AG10803 (cell line): ENCODE results near the gene PRKAG2.
"Not testable (repeated sequence)": the region's sequence is repeated elsewhere in the genome, so short reads cannot be mapped to it uniquely, and the experiment has no call there.

ENCODE experiments used
- DNase-seq: peaks from one replicate; pipeline ENCODE4 v3.0.0; 2010; ENCODE audit warnings: low read depth
- H3K4me3 ChIP-seq: 2 replicates; pipeline ENCODE4 v1.5.1; 2011; ENCODE audit warnings: mild to moderate bottlenecking, low read length, control low read depth
- TF ChIP-seq, protein P1 (sequence below): conservative IDR thresholded peaks from 2 replicates; pipeline ENCODE4 v1.5.1; 2011; ENCODE audit warnings: mild to moderate bottlenecking, low read length, control low read depth, inconsistent platforms

PRKAG2 gene

DNA sequence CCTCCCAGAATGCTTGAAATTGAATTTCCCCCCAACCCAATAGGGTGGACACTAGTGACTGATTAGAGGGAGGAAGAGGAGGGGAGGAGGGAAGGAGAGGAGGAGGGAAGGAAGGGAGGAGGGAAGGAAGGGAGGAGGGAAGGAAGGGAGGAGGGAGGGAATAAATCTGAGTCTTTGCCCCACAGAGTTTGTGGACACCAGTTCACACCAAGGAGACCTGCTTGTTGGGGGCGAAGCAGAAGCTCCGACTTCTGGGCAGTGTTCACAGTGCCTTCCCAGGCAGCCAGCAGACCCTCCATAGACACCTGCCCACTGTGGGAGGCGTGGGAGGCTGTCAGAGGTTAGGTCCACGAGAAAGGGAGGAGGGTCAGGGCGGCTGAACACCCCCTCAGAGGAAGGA lies 44.8 kb downstream of the PRKAG2 start:
- no peak for DNase-seq
- H3K4me3 ChIP-seq, result no peak overlapping the region
- TF ChIP-seq, protein P1, sequence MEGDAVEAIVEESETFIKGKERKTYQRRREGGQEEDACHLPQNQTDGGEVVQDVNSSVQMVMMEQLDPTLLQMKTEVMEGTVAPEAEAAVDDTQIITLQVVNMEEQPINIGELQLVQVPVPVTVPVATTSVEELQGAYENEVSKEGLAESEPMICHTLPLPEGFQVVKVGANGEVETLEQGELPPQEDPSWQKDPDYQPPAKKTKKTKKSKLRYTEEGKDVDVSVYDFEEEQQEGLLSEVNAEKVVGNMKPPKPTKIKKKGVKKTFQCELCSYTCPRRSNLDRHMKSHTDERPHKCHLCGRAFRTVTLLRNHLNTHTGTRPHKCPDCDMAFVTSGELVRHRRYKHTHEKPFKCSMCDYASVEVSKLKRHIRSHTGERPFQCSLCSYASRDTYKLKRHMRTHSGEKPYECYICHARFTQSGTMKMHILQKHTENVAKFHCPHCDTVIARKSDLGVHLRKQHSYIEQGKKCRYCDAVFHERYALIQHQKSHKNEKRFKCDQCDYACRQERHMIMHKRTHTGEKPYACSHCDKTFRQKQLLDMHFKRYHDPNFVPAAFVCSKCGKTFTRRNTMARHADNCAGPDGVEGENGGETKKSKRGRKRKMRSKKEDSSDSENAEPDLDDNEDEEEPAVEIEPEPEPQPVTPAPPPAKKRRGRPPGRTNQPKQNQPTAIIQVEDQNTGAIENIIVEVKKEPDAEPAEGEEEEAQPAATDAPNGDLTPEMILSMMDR, result no peak

GRCh38 chr7:151831606-151832005 lies 45.3 kb downstream of the PRKAG2 start:
- TF ChIP-seq, protein P1, result no peak
- DNase-seq, result no peak
- no peak overlapping the region for H3K4me3 ChIP-seq

GRCh38 chr7:151830121-151830830 lies 46.6 kb downstream of the PRKAG2 start:
- H3K4me3 ChIP-seq, result no peak overlapping the region
- no peak for DNase-seq
- TF ChIP-seq, protein P1, result no peak

DNA sequence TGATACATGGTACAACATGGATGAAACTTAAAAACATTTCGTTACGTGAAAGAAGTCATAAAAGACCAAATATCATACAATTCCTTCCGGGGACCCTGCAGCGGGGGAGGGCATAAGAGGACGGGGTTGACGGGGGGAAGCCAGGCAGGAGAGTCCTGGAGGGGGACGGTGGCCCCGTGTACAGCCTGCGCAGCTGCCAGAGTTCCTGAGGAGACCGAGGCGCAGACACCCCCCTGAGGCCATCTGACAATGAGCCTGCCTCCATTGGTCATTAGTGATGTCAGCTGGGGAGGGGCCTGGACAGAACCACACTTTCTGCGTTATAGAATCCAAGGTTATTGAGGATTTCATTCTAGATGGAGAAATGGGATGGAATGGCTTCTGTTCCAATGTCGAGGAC lies 47.2 kb downstream of the PRKAG2 start:
- no peak for DNase-seq
- H3K4me3 ChIP-seq, result no peak overlapping the region
- TF ChIP-seq, protein P1, result no peak

GRCh38 chr7:151827620-151828019 lies 49.3 kb downstream of the PRKAG2 start:
- no peak overlapping the region for H3K4me3 ChIP-seq
- TF ChIP-seq, protein P1, result no peak
- DNase-seq, result no peak

DNA sequence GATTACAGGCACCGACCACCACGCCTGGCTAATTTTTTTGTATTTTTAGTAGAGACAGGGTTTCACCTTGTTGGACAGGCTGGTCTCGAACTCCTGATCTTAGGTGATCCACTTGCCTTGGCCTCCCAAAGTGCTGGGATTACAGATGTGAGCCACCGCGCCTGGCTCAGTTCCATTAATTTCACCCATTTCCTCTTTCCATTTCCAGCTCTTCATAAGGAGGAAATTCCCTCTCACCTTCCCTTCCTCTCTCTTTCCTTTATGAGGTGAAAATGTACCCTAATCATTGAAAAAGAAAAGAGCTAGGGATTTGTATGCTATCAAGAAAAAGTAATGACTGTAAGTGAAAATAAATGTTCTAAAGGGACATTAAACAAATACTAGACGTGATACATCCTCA lies 50.6 kb downstream of the PRKAG2 start:
- H3K4me3 ChIP-seq, DNase-seq: not testable (repeated sequence)

DNA sequence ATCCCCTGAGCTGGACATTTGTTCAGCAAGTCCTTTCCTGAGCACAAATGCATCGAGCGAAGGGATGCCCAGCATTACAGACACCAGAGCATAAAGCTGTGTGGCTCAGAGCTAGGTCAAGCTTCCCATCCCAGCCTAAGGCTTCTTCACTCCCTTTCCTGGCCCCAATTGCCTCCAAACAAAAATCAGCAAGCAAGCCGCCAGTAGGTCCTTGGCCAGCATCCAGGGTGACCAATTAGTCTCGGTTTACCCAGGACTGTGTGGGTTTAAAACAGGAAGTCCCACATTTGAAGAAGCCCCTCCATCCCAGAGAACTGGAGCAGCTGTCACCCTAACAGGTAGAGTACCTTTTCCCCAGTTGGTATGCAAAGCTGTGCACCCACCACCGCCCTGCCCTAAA lies 51.2 kb downstream of the PRKAG2 start:
- H3K4me3 ChIP-seq, result no peak overlapping the region
- no peak for DNase-seq
- TF ChIP-seq, protein P1, result no peak
